DOHH2 (cell line): ENCODE results near the gene IGFLR1.
"Not testable (repeated sequence)": the region's sequence is repeated elsewhere in the genome, so short reads cannot be mapped to it uniquely, and the experiment has no call there.

Experiments
- EZH2phosphoT487 ChIP-seq: fragments of 200-600 bp; sonication (generic); IDR thresholded peaks from 2 replicates; pipeline ENCODE4 v1.6.1; 2017; ENCODE audit warnings: borderline replicate concordance, mild to moderate bottlenecking, antibody characterized with exemption, low read length, moderate library complexity, mixed read lengths
- TF ChIP-seq, protein P1 (sequence below): fragments of 200-600 bp; sonication (generic); IDR thresholded peaks from one replicate; pipeline ENCODE4 v1.5.1; 2014; ENCODE audit warnings: antibody characterized with exemption, mild to moderate bottlenecking, low read depth, low read length; ENCODE audit not compliant: poor library complexity, severe bottlenecking

DNA sequence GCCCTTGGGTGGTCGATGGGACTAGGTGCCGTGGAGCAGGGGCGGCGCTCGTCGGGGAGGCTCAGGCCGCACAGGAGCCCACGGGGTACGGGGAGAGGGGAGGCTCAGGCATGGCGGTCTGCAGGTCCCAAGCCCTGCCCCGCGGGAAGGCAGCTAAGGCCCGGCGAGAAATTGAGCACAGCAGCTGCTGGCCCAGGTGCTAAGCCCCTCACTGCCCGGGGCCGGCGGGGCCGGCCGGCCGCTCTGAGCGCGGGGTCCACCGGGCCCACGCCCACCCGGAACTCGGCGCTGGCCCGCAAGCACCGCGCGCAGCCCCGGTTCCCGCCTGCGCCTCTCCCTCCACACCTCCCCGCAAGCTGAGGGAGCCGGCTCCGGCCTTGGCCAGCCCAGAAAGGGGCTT is 51.1 kb downstream of the IGFLR1 start:
- TF ChIP-seq, protein P1, sequence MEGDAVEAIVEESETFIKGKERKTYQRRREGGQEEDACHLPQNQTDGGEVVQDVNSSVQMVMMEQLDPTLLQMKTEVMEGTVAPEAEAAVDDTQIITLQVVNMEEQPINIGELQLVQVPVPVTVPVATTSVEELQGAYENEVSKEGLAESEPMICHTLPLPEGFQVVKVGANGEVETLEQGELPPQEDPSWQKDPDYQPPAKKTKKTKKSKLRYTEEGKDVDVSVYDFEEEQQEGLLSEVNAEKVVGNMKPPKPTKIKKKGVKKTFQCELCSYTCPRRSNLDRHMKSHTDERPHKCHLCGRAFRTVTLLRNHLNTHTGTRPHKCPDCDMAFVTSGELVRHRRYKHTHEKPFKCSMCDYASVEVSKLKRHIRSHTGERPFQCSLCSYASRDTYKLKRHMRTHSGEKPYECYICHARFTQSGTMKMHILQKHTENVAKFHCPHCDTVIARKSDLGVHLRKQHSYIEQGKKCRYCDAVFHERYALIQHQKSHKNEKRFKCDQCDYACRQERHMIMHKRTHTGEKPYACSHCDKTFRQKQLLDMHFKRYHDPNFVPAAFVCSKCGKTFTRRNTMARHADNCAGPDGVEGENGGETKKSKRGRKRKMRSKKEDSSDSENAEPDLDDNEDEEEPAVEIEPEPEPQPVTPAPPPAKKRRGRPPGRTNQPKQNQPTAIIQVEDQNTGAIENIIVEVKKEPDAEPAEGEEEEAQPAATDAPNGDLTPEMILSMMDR, result not testable (repeated sequence)
- TF ChIP-seq EZH2phosphoT487, result not testable (repeated sequence)
